Liver (tissue), 9 donors: ENCODE data around the gene MYO18B. TPM values are rescaled to one million over a fixed set of nuclear protein-coding genes. Genes with fewer than 3 reads are reported as not detected.

Source experiments
- DNase-seq: peaks from one replicate; pipeline ENCODE4 v3.0.0-alpha.2; 2017; ENCODE audit warnings: low spot score
- H3K27ac ChIP-seq, 2 donors: one replicate each; pipeline ENCODE4 v1.7.0; 2013; ENCODE audit warnings: inconsistent platforms in 2 of 2, low read length in 2 of 2, control low read depth in 1 of 2, low read depth in 1 of 2, mild to moderate bottlenecking in 1 of 2
- H3K27me3 ChIP-seq, 4 donors: one replicate each; pipeline versions ENCODE4 v1.6.1 to v1.7.0; 2013; ENCODE audit warnings: low read length in 3 of 4, inconsistent platforms in 1 of 4, mild to moderate bottlenecking in 1 of 4, moderate library complexity in 1 of 4; ENCODE audit not compliant: control insufficient read depth in 4 of 4, insufficient read depth in 4 of 4
- H3K36me3 ChIP-seq, 4 donors: one replicate each; pipeline versions ENCODE4 v1.6.1 to v1.7.0; 2013; ENCODE audit warnings: low read length in 3 of 4, mild to moderate bottlenecking in 3 of 4, low read depth in 1 of 4, moderate library complexity in 1 of 4; ENCODE audit not compliant: control insufficient read depth in 4 of 4, insufficient read depth in 3 of 4
- H3K4me1 ChIP-seq, 4 donors: one replicate each; pipeline versions ENCODE4 v1.6.1 to v1.7.0; 2013; ENCODE audit warnings: low read length in 3 of 4, mild to moderate bottlenecking in 3 of 4, moderate library complexity in 1 of 4; ENCODE audit not compliant: control insufficient read depth in 4 of 4, insufficient read depth in 4 of 4
- H3K4me3 ChIP-seq, 3 donors: one replicate each; pipeline versions ENCODE4 v1.6.1 to v1.7.0; 2013; ENCODE audit warnings: low read length in 3 of 3, control low read depth in 1 of 3, low read depth in 1 of 3, mild to moderate bottlenecking in 1 of 3
- H3K9ac ChIP-seq, 2 donors: one replicate each; pipeline ENCODE4 v1.7.0; 2013; ENCODE audit warnings: low read length in 2 of 2, mild to moderate bottlenecking in 2 of 2, moderate library complexity in 2 of 2, control low read depth in 1 of 2, low read depth in 1 of 2
- H3K9me3 ChIP-seq, 4 donors: one replicate each; pipeline versions ENCODE4 v1.6.1 to v1.7.0; 2013; ENCODE audit warnings: low read length in 3 of 4; ENCODE audit not compliant: control insufficient read depth in 4 of 4
- CTCF ChIP-seq: fragments of 150-350 bp; IDR thresholded peaks from 2 replicates; pipeline ENCODE4 v1.5.1; 2017; ENCODE audit warnings: improper control_type of control experiment, low read depth, low read length; ENCODE audit not compliant: missing input control
- EGR1 ChIP-seq, 2 donors: IDR thresholded peaks; 2 replicates each; pipeline ENCODE4 v1.6.1; 2016 to 2018; ENCODE audit warnings: antibody characterized with exemption in 2 of 2, low read depth in 2 of 2
- FOXA1 ChIP-seq: IDR thresholded peaks from 2 replicates; pipeline ENCODE4 v1.6.1; 2016; ENCODE audit warnings: antibody characterized with exemption
- FOXA2 ChIP-seq: IDR thresholded peaks from 2 replicates; pipeline ENCODE4 v1.6.1; 2016; ENCODE audit warnings: antibody characterized with exemption
- GABPA ChIP-seq, 2 donors: IDR thresholded peaks in 1 of 2; conservative IDR thresholded peaks in 1 of 2; 2 replicates each; pipeline ENCODE4 v1.6.1; 2016; ENCODE audit warnings: antibody characterized with exemption in 2 of 2, mild to moderate bottlenecking in 1 of 2, moderate library complexity in 1 of 2
- HNF4A ChIP-seq, 2 donors: conservative IDR thresholded peaks; 2 replicates each; pipeline ENCODE4 v1.6.1; 2016; ENCODE audit warnings: antibody characterized with exemption in 2 of 2, mild to moderate bottlenecking in 2 of 2
- HNF4G ChIP-seq: IDR thresholded peaks from 2 replicates; pipeline ENCODE4 v1.6.1; 2016; ENCODE audit warnings: antibody characterized with exemption
- RAD21 ChIP-seq, 2 donors: IDR thresholded peaks; 2 replicates each; pipeline ENCODE4 v1.6.1; 2016; ENCODE audit warnings: antibody characterized with exemption in 2 of 2, mild to moderate bottlenecking in 2 of 2
- REST ChIP-seq: IDR thresholded peaks from 2 replicates; pipeline ENCODE4 v1.6.1; 2016; ENCODE audit warnings: antibody characterized with exemption, mild to moderate bottlenecking
- RXRA ChIP-seq, 2 donors: IDR thresholded peaks; 2 replicates each; pipeline ENCODE4 v1.6.1; 2017 to 2018; ENCODE audit warnings: antibody characterized with exemption in 2 of 2, mild to moderate bottlenecking in 1 of 2
- SP1 ChIP-seq: IDR thresholded peaks from 2 replicates; pipeline ENCODE4 v1.6.1; 2018; ENCODE audit warnings: antibody characterized with exemption, mild to moderate bottlenecking
- YY1 ChIP-seq: IDR thresholded peaks from 2 replicates; pipeline ENCODE4 v1.6.1; 2016; ENCODE audit warnings: antibody characterized with exemption, mild to moderate bottlenecking
- WGBS: extraction: QIAGEN DNeasy Blood & Tissue Kit; methylation state at CpG from one replicate; pipeline ENCODE4 v1.1.7; 2013; 5-methylcytosine and 5-hydroxymethylcytosine counted together
- polyA plus RNA-seq, 2 donors: library from polyadenylated mRNA; stranded (reverse) in 1 of 2; unstranded in 1 of 2; fragments of 200-250 nt in 1 of 2; fragments of >200 nt in 1 of 2; fragmentation: Nextera tagmentation in 1 of 2; extraction: Ambion mirVana in 1 of 2; gene quantifications; one replicate each; pipeline versions ENCODE4 v1.2.1 to v1.2.3, GENCODE V29; 2013 to 2015
- total RNA-seq, 2 donors: library from RNA; depleted of rRNA; stranded (reverse); fragments of >200 nt; gene quantifications; one replicate each; pipeline ENCODE4 v1.2.3, GENCODE V29; 2014
- TF ChIP-seq, protein P1 (sequence below): IDR thresholded peaks from 2 replicates; pipeline ENCODE4 v1.6.1; 2016; ENCODE audit warnings: antibody characterized with exemption
- donor health status: healthy.
- donor health status: healthy.
- donor health status: healthy.
- donor health status: healthy.
- donor health status: healthy.

Gene MYO18B
- total and polyA plus RNA-seq, 4 donors = under 0.01 to 4.2 (median 0.02) TPM; not detected in 1

- H3K4me3 ChIP-seq = no peak overlapping the region
- 87% methylated on average over 10 of the region's 10 CpGs for WGBS
- peaks cover 0 to 7% (median 5%) of the 10 kb centered on the region in 4 donors for H3K27me3 ChIP-seq
- no peak for TF ChIP-seq SP1
- no peak for TF ChIP-seq GABPA (IDR thresholded peaks at IDR 0.05 in 1 of 2, conservative IDR thresholded peaks at IDR 0.05 in 1 of 2)
- TF ChIP-seq YY1 = no peak
- no peak for TF ChIP-seq CTCF
- no peaks in the 10 kb centered on the region for H3K36me3 ChIP-seq
- no peak for DNase-seq
- H3K9me3 ChIP-seq = peaks cover 0 to 5% (median 3%) of the 10 kb centered on the region in 4 donors
- H3K9ac ChIP-seq = no peak overlapping the region
- H3K4me1 ChIP-seq = no peaks in the 10 kb centered on the region
- H3K27ac ChIP-seq = no peak overlapping the region
These were observed 223.2 kb downstream of the MYO18B start for GRCh38 chr22:25964961-25965730.

DNA sequence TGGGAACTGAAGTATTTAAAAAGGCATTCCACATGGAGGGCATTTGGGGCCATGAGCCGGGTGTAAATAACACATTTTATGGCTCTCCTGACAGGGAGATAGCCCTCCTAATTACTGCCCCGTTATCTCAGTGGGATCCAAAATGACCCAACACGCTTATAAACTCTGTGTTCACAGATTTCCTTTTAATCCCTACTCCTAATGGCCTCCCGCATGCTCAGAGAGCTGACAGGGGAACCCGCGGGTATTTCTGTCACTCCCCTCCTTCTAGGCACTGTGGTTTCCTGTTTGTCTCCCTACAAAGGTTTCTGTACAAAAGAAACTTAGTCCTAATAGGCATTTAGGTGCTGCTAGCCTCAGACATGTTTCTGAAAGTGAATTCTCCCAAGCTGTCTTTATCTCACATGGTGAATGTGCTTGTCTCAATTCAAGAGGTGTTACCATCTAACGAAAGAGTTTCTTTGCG, 224.5 kb downstream of the MYO18B start:
- H3K9me3 ChIP-seq = peaks cover 0 to 5% (median 3%) of the 10 kb centered on the region in 4 donors
- no peak overlapping the region for H3K4me3 ChIP-seq
- 23% methylated on average over 8 of the region's 8 CpGs for WGBS
- no peak for TF ChIP-seq CTCF
- H3K36me3 ChIP-seq = no peaks in the 10 kb centered on the region
- no peaks in the 10 kb centered on the region for H3K4me1 ChIP-seq
- no peak overlapping the region for H3K9ac ChIP-seq
- peaks cover 0 to 11% (median 5%) of the 10 kb centered on the region in 4 donors for H3K27me3 ChIP-seq
- DNase-seq = no peak
- H3K27ac ChIP-seq = no peak overlapping the region

GRCh38 chr22:25969286-25969685, 227.3 kb downstream of the MYO18B start:
- no peak overlapping the region for H3K4me3 ChIP-seq
- H3K27ac ChIP-seq = no peak overlapping the region
- no peak overlapping the region for H3K9ac ChIP-seq
- peaks cover 0 to 3% (median 0%) of the 10 kb centered on the region in 4 donors for H3K9me3 ChIP-seq
- peaks cover 0 to 11% (median 7%) of the 10 kb centered on the region in 4 donors for H3K27me3 ChIP-seq
- no peaks in the 10 kb centered on the region for H3K36me3 ChIP-seq
- no peak for TF ChIP-seq RAD21 (IDR thresholded peaks at IDR 0.05)
- TF ChIP-seq, protein P1, sequence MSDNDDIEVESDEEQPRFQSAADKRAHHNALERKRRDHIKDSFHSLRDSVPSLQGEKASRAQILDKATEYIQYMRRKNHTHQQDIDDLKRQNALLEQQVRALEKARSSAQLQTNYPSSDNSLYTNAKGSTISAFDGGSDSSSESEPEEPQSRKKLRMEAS = no peak
- no peak for TF ChIP-seq REST
- TF ChIP-seq FOXA2 = no peak
- TF ChIP-seq CTCF = no peak
- no peak for TF ChIP-seq YY1
- TF ChIP-seq SP1 = no peak
- TF ChIP-seq FOXA1 = no peak
- no peak for TF ChIP-seq HNF4A (conservative IDR thresholded peaks at IDR 0.05)
- no peak for TF ChIP-seq EGR1 (IDR thresholded peaks at IDR 0.05; ENCODE audit: low read depth in 2 of 2)
- TF ChIP-seq HNF4G = no peak
- TF ChIP-seq RXRA (IDR thresholded peaks at IDR 0.05) = no peak
- DNase-seq = no peak
- no peaks in the 10 kb centered on the region for H3K4me1 ChIP-seq
